ENCODE data around the gene KCMF1. TPM values are rescaled to one million over a fixed set of nuclear protein-coding genes. Genes with fewer than 3 reads are reported as not detected.

Gene KCMF1
- total RNA-seq, 3 donors from 2014 or later (not counting 1 experiment from before 2014, with no cell fraction given) = 70.8 to 81.4 (median 77.1) TPM

- H3K4me3 ChIP-seq (ENCODE audit: low read length) = no peak overlapping the region
- H3K36me3 Mint-ChIP-seq = no peaks in the 10 kb centered on the region
- no peak overlapping the region for H3K27ac Mint-ChIP-seq
- WGBS (ENCODE audit: insufficient coverage) = 88% methylated on average over 2 of the region's 2 CpGs
- H3K9me3 ChIP-seq (ENCODE audit: control insufficient read depth, insufficient read depth, low read length) = no peaks in the 10 kb centered on the region
- intact Hi-C loops (cut with micrococcal nuclease) = no loop called here
- peaks cover 2 to 8% of the 10 kb centered on the region in 2 donors for H3K27me3 Mint-ChIP-seq (ENCODE audit: low read depth in 2 of 2)
- H3K4me3 Mint-ChIP-seq = no peak overlapping the region
- no peak for TF ChIP-seq CTCF (IDR thresholded peaks at IDR 0.05)
- peaks cover 4% of the 10 kb centered on the region for H3K27me3 ChIP-seq (ENCODE audit: control insufficient read depth, insufficient read depth, low read length)
- no peaks in the 10 kb centered on the region for H3K4me1 ChIP-seq (ENCODE audit: control insufficient read depth, insufficient read depth, low read length)
- ATAC-seq = no peak
- no peak for DNase-seq
- no peaks in the 10 kb centered on the region for H3K4me1 Mint-ChIP-seq
- H3K9me3 Mint-ChIP-seq = no peaks in the 10 kb centered on the region
- no peaks in the 10 kb centered on the region for H3K36me3 ChIP-seq (ENCODE audit: control insufficient read depth, insufficient read depth, low read length)
- H3K27ac ChIP-seq (ENCODE audit: low read length) = no peak overlapping the region
Observed at GRCh38 chr2:85088921-85089320, 118.0 kb downstream of the KCMF1 start.

- Mint-ChIP-seq H3K36me3 (no peaks in the 10 kb centered on the region), H3K4me1 (no peaks in the 10 kb centered on the region), H3K9me3 (no peaks in the 10 kb centered on the region), H3K27me3 (ENCODE audit: low read depth in 2 of 2) (peaks cover 0 to 3% of the 10 kb centered on the region in 2 donors), H3K27ac (no peak overlapping the region), H3K4me3 (no peak overlapping the region)
- H3K9me3 ChIP-seq (ENCODE audit: control insufficient read depth, insufficient read depth, low read length) = no peaks in the 10 kb centered on the region
- H3K4me3 ChIP-seq (ENCODE audit: low read length) = no peak overlapping the region
- peaks cover 2% of the 10 kb centered on the region for H3K27me3 ChIP-seq (ENCODE audit: control insufficient read depth, insufficient read depth, low read length)
- DNase-seq = no peak
- H3K36me3 ChIP-seq (ENCODE audit: control insufficient read depth, insufficient read depth, low read length) = no peaks in the 10 kb centered on the region
- H3K27ac ChIP-seq (ENCODE audit: low read length) = no peak overlapping the region
- ATAC-seq = no peak
- no peak for TF ChIP-seq CTCF (IDR thresholded peaks at IDR 0.05)
- intact Hi-C loops (cut with micrococcal nuclease) = no loop called here
- H3K4me1 ChIP-seq (ENCODE audit: control insufficient read depth, insufficient read depth, low read length) = no peaks in the 10 kb centered on the region
- WGBS (ENCODE audit: insufficient coverage) = 77% methylated on average over 6 of the region's 6 CpGs
Observed at GRCh38 chr2:85089585-85089984, 118.6 kb downstream of the KCMF1 start.

GRCh38 chr2:85091838-85092237 lies 120.9 kb downstream of the KCMF1 start:
- WGBS (ENCODE audit: insufficient coverage) = 68% methylated on average over 2 of the region's 2 CpGs
- DNase-seq = no peak
- Mint-ChIP-seq H3K9me3 (no peaks in the 10 kb centered on the region), H3K4me3 (no peak overlapping the region), H3K4me1 (no peaks in the 10 kb centered on the region), H3K27ac (no peak overlapping the region), H3K36me3 (no peaks in the 10 kb centered on the region), H3K27me3 (ENCODE audit: low read depth in 2 of 2) (peaks cover 2% of the 10 kb centered on the region in 2 donors)
- H3K27me3 ChIP-seq (ENCODE audit: control insufficient read depth, insufficient read depth, low read length) = peaks cover 2% of the 10 kb centered on the region
- no peaks in the 10 kb centered on the region for H3K36me3 ChIP-seq (ENCODE audit: control insufficient read depth, insufficient read depth, low read length)
- no peak for ATAC-seq
- H3K4me3 ChIP-seq (ENCODE audit: low read length) = no peak overlapping the region
- intact Hi-C loops (cut with micrococcal nuclease) = no loop called here
- H3K9me3 ChIP-seq (ENCODE audit: control insufficient read depth, insufficient read depth, low read length) = no peaks in the 10 kb centered on the region
- H3K4me1 ChIP-seq (ENCODE audit: control insufficient read depth, insufficient read depth, low read length) = no peaks in the 10 kb centered on the region
- TF ChIP-seq CTCF (IDR thresholded peaks at IDR 0.05) = no peak
- H3K27ac ChIP-seq (ENCODE audit: low read length) = no peak overlapping the region

GRCh38 chr2:85095094-85095493 lies 124.1 kb downstream of the KCMF1 start:
- H3K36me3 ChIP-seq (ENCODE audit: control insufficient read depth, insufficient read depth, low read length) = no peaks in the 10 kb centered on the region
- 87% methylated on average over 2 of the region's 2 CpGs for WGBS (ENCODE audit: insufficient coverage)
- no peak overlapping the region for H3K27ac ChIP-seq (ENCODE audit: low read length)
- H3K4me3 ChIP-seq (ENCODE audit: low read length) = no peak overlapping the region
- Mint-ChIP-seq H3K4me3 (no peak overlapping the region), H3K9me3 (no peaks in the 10 kb centered on the region), H3K36me3 (no peaks in the 10 kb centered on the region), H3K27ac (no peak overlapping the region), H3K4me1 (no peaks in the 10 kb centered on the region), H3K27me3 (ENCODE audit: low read depth in 2 of 2) (peaks cover 13 to 27% of the 10 kb centered on the region in 2 donors)
- no peaks in the 10 kb centered on the region for H3K27me3 ChIP-seq (ENCODE audit: control insufficient read depth, insufficient read depth, low read length)
- no peak for TF ChIP-seq CTCF (IDR thresholded peaks at IDR 0.05)
- no peaks in the 10 kb centered on the region for H3K4me1 ChIP-seq (ENCODE audit: control insufficient read depth, insufficient read depth, low read length)
- DNase-seq (no peak), ATAC-seq (no peak)
- intact Hi-C loops (cut with micrococcal nuclease) = no loop called here
- no peaks in the 10 kb centered on the region for H3K9me3 ChIP-seq (ENCODE audit: control insufficient read depth, insufficient read depth, low read length)
